ENCODE data around the gene IRF3.
A peak's percentile ranks its signal among the peaks of the same experiment; 100 is the strongest.

The IRF3 gene

GRCh38 chr19:49667473-49667872 lies 1.8 kb upstream of the IRF3 start:
- no peak for DNase-seq

GRCh38 chr19:49666120-49666444 lies 425 bp upstream of the IRF3 start:
- DNase-seq = no peak

DNA sequence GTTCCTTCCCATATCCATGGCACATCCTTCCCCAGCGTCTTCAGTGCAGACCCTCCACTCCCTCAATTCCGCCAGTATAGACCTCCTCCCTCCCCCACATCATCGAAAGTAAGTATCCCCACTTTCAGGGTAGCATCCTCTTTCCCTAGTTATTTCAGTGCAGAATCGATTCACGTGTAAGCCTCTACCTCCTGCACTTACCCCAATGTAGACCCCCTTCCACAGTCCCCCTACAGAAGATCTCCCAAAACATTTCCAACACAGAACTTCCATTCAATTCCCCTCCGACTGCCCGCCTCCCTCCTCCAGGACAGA lies 664 bp downstream of the IRF3 start:
- DNase-seq = no peak

DNA sequence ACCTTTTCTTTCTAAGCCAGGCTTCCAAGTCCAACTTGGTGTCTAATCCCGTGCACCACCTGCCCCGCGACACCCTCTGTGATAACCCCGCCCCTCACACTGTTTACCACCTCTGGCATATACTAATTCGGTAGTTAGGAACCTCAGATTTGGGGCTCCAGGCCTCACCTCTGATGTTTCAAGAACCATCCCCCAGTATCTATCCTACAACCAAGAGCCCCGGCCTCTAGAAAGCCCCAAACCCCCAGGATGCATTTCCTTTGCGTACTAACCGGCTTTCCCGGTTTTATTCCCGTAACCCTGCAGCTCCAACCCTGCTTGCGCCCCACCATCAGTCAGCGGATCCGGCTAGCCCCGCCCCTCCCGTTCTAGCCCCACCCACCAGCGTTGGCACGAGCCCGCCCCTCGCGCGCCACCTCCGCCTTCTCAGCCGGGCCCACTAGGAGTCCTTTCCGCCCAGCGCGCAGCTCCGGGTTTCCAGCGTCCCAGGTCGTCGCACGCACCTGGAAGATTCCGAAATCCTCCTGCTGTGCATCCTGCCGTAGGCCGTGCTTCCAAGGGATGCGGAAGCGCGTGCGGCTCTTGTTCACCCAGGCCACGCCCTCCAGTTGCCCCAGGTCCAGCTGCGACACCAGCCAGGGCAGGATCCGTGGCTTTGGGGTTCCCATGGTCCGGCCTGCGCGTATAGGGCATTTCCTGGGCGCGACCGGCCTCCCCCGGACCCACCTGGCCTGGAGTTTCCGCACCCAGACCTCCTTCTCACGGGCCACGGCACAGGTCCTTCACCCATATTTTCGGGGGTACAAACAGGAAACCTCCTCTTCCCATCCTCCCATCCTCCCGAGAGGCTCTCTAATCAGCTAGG lies 1.3 kb downstream of the IRF3 start:
- DNase-seq = peak; percentile 94

DNA sequence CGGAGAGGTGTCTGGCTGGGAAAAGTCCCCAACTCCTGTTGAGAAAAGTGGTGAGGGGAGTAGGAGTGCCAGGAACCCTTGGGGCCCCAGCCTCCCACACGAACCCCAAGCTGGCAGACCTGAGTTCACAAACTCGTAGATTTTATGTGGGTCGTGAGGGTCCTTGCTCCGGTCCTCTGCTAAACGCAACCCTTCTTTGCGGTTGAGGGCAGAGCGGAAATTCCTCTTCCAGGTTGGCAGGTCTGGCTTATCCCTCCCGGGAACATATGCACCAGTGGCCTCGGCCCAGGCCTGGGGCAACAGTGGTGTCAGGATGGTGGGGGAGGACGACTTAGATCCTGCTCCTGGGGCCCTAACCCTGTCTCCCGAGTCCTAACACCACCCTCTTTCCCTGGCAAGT lies 2.4 kb downstream of the IRF3 start:
- no peak for DNase-seq

GRCh38 chr19:49662011-49662410 lies 3.6 kb downstream of the IRF3 start:
- no peak for DNase-seq

DNA sequence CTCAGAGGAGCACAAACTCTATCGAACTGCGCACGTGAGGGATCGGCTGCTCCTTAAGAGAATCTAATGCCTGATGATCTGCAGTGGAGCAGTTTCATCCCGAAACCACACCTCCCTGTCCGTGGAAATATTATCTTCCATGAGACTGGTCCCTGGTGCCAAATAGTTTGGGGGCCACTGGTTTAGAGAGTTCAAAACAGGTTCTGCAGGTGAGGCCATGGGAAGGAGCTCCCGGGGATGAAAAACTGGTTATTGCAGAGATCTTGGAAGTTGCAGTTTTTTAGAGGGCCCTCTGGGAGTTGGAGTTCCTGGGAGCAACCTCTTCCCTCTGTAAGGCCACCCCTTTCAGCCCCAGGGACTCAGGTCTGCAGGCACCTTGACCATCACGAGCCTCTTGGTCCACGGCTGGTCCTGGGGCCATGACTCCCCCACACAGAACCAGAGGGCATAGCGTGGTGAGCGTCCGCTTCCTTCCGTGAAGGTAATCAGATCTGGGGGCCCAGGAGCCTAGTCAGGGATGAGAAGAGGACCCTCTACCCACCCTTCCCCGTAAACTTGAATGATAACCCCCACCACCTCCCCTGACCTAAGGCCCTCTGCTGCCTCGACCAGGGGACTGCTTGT lies 5.2 kb downstream of the IRF3 start:
- no peak for DNase-seq

- DNase-seq = no peak
Measured at GRCh38 chr19:49658566-49659442, 6.9 kb downstream of the IRF3 start.

DNA sequence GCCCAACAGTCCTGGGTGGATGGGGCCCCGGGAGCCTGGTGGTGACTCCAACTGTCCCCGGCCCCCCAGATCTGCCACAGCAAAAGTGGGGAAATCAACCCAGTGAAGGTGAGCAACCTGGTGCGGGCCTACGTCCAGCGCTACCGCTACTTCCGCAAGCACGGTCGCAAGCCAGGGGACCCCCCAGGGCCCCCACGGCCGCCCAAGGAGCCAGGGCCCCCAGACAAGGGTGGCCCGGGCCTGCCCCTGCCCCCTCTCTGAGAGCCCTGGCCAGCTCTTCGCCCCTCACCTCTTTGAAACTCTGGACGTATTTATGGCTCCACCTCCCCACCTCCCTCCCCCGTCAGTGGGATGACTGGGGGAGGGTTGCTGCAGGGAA lies 7.5 kb downstream of the IRF3 start:
- DNase-seq = no peak

DNA sequence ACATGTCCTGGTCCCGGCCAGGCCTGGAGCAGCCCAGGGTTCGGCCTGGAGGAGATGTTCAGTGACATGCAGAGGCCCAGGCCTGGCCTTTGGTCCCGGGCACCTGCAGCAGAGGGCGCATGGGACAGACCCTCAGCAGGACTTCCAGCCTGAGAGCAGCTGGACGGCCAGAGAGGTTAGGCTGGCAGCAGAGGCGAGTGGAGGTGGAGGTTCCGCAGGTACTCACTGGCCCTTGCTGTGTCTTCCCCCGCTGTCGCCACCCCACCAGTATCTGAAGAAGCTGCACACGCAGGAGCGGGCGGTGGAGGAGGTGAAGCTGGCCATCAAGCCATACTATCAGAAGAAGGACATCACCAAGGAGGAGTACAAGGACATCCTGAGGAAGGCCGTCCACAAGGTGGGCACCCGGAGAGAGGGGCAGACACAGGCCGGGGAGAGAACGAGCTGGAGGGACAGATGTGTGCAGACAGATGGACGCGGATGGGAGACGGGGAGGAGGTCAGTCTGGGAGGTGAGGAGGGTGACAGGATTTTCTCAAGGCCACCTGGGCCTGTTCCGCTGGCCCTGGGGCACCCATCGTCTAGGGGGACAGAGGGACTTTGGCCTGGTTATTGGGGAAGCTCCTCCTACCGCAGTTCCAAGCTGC lies 8.0 kb downstream of the IRF3 start:
- DNase-seq = no peak

DNA sequence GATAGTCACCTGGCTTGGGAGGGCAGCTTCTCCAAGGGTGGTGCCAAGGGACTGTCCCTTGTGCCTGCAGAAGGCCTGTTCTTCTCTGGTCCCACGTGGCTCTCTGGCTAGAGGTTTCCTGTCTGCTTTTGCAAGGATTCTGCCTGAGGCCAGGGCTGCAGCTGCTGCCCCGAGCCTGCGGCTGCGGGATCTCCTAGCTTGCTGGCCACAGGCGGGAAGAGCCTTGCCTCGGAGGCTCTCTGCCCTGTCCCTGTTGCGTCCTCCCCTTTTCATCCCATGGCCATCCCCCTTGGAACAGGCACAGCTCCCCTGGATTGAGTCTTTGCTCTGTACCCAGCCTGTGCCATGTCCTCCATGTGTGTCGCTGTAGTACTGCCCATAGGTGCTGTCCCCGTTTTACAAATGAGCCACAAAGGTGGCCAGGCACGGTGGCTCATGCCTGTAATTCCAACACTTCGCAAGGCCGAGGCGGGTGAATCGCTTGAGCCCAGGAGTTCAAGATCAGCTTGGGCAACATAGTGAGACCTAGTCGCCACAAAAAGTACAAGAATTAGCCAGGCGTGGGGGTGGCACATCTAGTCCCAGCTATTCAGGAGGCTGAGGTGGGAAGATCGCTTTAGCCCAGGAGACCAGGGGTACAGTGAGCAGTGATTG lies 9.1 kb downstream of the IRF3 start:
- DNase-seq = no peak

DNA sequence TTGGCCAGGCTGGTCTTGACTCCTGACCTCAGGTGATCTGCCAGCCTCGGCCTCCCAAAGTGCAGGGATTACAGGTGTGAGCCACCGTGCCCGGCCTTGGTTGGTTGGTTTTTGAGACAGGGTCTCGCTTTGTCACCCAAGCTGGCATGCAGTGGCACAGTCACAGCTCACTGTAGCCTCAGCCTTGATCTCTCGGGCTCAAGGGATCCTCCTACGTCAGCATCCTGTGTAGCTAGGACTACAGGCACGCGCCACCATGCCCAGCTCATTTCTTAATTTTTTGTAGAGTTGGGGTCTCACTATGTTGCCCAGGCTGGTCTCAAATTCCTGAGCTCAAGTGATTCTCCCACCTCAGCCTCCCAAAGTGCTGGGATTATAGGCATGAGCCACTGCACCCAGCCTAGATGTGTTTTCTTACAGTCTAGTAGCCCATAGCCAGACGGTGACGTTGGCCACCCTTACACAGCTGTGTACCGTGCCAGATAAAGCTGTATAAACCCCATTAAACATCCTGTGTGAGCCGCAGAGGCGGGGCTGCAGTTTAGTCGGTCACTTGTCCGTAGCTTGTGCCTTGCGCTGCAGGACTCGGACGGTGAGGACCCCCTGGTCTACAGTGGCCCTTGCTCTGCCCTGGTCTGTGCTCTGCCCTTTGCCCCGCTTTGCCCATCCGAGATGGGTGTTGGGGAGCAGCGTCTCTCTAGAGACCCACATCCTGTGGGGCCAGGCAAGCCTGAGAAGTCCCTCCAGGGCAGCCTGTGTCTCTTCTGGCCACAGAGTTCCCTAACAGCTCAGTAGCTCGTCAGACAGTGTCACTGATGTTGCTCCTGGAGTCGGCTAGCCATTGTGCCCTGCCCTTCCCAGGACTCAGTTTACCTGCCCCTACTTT lies 9.8 kb downstream of the IRF3 start:
- no peak for DNase-seq

- DNase-seq = no peak
Measured at GRCh38 chr19:49654581-49654980, 11.1 kb downstream of the IRF3 start.

DNA sequence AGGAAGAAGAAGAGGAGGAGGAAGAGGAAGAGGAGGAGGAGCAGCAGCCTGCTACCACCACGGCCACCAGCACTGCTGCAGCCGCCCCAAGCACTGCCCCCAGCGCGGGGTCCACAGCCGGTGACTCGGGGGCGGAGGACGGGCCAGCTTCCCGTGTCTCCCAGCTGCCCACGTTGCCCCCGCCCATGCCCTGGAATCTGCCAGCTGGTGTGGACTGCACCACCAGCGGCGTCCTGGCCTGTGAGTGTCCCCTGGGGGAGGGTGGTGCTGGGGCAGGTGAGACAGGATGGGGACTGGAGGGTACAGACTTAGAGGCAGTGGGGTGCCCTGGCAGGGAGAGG lies 12.2 kb downstream of the IRF3 start:
- DNase-seq = no peak

- DNase-seq = no peak
Measured at GRCh38 chr19:49652551-49653465, 12.8 kb downstream of the IRF3 start.

- no peak for DNase-seq
Measured at GRCh38 chr19:49651820-49652550, 13.7 kb downstream of the IRF3 start.

GRCh38 chr19:49651029-49651819 lies 14.4 kb downstream of the IRF3 start:
- no peak for DNase-seq

GRCh38 chr19:49646586-49646985 lies 19.1 kb downstream of the IRF3 start:
- no peak for DNase-seq

GRCh38 chr19:49645995-49646394 lies 19.7 kb downstream of the IRF3 start:
- DNase-seq = no peak
